ENCODE measurements around the gene SCAMP2.

DNA sequence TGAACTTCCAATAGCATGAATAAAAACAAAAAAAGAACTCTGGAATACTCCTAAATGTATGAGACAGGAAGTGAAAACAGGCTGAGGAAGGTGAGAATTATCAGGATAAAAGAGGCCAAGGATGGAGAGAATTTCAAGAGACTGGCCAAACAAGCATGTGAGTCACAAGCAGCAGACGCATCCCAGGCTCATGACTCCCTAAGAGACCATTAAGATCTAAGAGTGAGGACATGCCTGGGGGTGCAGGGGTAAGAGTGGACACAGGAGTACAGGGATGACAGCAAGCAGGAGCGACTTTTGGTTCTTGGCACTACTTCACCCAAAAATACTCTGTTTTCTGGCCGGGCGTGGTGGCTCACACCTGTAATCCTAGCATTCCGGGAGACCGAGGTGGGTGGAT, 7.1 kb downstream of the SCAMP2 start:
- TF ChIP-seq, protein P1, sequence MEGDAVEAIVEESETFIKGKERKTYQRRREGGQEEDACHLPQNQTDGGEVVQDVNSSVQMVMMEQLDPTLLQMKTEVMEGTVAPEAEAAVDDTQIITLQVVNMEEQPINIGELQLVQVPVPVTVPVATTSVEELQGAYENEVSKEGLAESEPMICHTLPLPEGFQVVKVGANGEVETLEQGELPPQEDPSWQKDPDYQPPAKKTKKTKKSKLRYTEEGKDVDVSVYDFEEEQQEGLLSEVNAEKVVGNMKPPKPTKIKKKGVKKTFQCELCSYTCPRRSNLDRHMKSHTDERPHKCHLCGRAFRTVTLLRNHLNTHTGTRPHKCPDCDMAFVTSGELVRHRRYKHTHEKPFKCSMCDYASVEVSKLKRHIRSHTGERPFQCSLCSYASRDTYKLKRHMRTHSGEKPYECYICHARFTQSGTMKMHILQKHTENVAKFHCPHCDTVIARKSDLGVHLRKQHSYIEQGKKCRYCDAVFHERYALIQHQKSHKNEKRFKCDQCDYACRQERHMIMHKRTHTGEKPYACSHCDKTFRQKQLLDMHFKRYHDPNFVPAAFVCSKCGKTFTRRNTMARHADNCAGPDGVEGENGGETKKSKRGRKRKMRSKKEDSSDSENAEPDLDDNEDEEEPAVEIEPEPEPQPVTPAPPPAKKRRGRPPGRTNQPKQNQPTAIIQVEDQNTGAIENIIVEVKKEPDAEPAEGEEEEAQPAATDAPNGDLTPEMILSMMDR (IDR thresholded peaks at IDR 0.05): no peak
- no peak for TF ChIP-seq ETV6 (CRISPR knock-in tag; IDR thresholded peaks at IDR 0.05)
- TF ChIP-seq, protein P2, sequence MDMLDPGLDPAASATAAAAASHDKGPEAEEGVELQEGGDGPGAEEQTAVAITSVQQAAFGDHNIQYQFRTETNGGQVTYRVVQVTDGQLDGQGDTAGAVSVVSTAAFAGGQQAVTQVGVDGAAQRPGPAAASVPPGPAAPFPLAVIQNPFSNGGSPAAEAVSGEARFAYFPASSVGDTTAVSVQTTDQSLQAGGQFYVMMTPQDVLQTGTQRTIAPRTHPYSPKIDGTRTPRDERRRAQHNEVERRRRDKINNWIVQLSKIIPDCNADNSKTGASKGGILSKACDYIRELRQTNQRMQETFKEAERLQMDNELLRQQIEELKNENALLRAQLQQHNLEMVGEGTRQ (CRISPR knock-in tag; IDR thresholded peaks at IDR 0.05): no peak
- TF ChIP-seq, protein P3, sequence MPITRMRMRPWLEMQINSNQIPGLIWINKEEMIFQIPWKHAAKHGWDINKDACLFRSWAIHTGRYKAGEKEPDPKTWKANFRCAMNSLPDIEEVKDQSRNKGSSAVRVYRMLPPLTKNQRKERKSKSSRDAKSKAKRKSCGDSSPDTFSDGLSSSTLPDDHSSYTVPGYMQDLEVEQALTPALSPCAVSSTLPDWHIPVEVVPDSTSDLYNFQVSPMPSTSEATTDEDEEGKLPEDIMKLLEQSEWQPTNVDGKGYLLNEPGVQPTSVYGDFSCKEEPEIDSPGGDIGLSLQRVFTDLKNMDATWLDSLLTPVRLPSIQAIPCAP (CRISPR knock-in tag; IDR thresholded peaks at IDR 0.05): no peak

Measured in WTC11 (cell line).